NCI-H1105 treated with DMSO at 0.1 percent for 48 hours (cell line): ENCODE measurements around the gene PILRB.

ENCODE experiments used
- DNase-seq: peaks from one replicate; lab custom pipeline; 2025; lab: John Stamatoyannopoulos, UW

PILRB gene

DNA sequence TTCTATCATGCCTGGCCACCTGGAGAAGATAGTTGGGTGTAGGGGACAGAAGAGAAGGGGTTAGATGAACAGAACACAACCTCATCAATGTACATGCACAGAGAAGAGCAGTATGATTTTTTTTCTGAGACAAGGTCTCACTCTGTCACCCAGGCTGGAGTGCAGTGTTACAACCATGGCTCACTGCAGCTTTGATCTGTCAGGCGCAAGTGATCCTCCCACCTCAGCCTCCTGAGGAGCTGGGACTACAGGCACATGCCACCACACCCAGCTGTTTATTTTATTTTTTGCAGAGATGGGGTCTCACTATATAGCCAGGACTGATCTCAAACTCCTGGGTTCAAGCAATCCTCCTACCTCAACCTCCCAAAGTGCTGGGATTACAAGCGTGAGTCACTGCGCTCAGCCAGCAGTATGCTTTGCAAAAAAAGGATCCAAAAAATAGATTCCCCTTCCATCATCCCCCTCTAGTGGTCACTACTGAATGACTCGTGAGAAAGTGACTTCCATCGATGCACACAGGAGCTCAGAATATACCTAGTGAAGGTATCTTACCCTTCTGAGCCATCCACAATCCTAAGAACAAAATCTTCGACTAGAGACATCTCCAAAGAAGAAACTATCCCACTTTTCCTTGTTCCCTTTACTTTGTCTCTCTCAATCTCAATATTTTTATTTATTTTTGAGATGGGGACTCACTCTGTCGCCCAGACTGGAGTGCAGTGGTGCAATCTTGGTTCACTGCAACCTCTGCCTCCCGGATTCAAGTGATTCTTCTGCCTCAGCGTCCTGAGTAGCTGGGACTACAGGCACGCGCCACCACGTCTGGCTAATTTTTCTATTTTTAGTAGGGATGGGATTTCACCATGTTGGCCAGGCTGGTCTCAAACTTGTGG lies 49.6 kb downstream of the PILRB start:
- peak; percentile 48 for DNase-seq

DNA sequence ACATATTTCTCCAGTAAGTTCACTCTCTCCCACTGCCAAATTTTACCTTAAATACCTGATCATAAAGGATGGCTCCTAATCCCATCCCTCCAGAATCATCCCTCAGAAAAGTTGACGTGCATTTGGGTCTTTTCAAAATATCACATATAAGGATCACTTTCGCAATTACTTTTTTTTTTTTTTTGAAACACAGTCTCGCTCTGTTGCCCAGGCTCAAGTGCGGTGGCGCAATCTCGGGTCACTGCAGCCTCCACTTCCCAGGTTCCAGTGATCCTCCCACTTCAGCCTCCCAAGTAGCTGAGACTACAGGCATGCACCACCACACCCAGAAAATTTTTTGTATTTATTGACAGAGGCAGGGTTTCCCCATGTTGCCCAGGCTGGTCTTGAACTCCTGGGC lies 53.2 kb downstream of the PILRB start:
- DNase-seq: no peak

DNA sequence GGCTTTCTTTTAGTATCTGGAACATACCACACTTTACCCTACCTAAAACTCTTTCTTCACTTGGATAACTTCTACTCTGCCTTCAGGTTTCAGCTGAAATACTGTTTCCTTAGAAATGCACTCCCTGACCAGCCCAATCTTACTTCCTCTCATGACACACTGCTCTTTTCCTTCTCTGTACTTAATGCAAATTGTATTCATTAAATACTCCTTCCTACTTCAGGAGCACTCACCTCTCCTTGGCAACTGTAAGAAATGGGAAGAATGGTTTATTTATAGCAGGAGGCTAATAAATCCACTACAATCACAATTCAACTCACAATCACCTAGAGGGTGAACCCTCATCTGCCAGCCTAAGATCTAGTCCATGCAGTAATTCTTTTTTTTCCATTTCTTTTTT lies 55.4 kb downstream of the PILRB start:
- DNase-seq: no peak

DNA sequence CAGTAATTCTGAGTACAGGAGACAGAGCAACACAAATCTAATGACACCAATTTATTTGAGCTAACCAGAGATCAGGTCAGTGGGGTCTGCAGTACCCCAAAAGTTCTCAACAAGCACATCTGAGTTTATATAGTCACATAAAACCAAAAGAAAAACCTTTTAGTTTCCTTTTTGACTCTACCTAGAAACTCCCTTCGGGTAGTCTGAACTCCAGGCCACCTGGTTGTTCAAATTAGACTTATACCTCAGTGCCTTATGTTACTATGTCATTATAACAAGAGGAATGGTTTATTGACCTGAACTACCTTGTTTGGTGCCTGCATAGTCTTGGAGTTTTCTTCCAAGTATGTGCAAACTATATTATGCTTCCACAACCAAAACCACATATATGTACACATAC lies 56.0 kb downstream of the PILRB start:
- DNase-seq: no peak

DNA sequence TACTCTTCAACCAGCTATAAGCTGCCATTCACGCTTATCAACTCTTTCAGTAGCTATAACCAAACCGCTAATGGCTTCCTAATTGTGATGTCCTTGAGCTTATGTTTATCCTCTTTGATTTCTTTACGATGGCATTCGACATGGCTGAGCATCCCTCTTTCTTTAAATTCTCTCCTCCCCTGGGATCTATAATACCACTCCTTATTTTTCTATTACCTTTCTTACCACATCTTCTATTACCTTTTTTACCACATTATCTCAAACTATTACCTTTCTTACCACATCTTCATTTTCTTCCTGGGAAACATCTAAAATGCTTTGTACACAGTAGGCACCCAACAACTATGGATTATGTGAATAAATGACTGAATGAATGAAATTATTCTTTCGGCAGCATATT lies 57.5 kb downstream of the PILRB start:
- no peak for DNase-seq
